Fibroblast of skin of right biceps (primary cell): ENCODE measurements around the gene RRP9.
"Not testable (repeated sequence)": the region's sequence is repeated elsewhere in the genome, so short reads cannot be mapped to it uniquely, and the experiment has no call there.

ENCODE experiments used
- DNase-seq: peaks from one replicate; pipeline ENCODE4 v3.0.0-alpha.2; 2013

The RRP9 gene

GRCh38 chr3:51937014-51937413 lies 4.7 kb downstream of the RRP9 start:
- DNase-seq, result peak; percentile 11

- DNase-seq, result no peak
Observed at GRCh38 chr3:51935886-51936755, 5.6 kb downstream of the RRP9 start.

- no peak for DNase-seq
Observed at GRCh38 chr3:51934991-51935885, 6.5 kb downstream of the RRP9 start.

- DNase-seq, result no peak
Observed at GRCh38 chr3:51934139-51934850, 7.4 kb downstream of the RRP9 start.

GRCh38 chr3:51933471-51934138 lies 8.1 kb downstream of the RRP9 start:
- no peak for DNase-seq

GRCh38 chr3:51932471-51933370 lies 9.0 kb downstream of the RRP9 start:
- no peak for DNase-seq

- no peak for DNase-seq
Observed at GRCh38 chr3:51931756-51932155, 9.9 kb downstream of the RRP9 start.

- DNase-seq, result no peak
Observed at GRCh38 chr3:51930439-51930838, 11.3 kb downstream of the RRP9 start.

GRCh38 chr3:51929420-51930003 lies 12.2 kb downstream of the RRP9 start:
- DNase-seq, result no peak

- not testable (repeated sequence) for DNase-seq
Observed at GRCh38 chr3:51928981-51929380, 12.7 kb downstream of the RRP9 start.

- DNase-seq, result no peak
Observed at GRCh38 chr3:51928438-51928837, 13.3 kb downstream of the RRP9 start.

- DNase-seq, result no peak
Observed at GRCh38 chr3:51927061-51927977, 14.4 kb downstream of the RRP9 start.

- DNase-seq, result no peak
Observed at GRCh38 chr3:51921081-51921578, 20.6 kb downstream of the RRP9 start.

- DNase-seq, result no peak
Observed at GRCh38 chr3:51916418-51916817, 25.3 kb downstream of the RRP9 start.

- DNase-seq, result no peak
Observed at GRCh38 chr3:51908026-51908425, 33.7 kb downstream of the RRP9 start.

GRCh38 chr3:51904034-51904823 lies 37.5 kb downstream of the RRP9 start:
- no peak for DNase-seq

- peak; percentile 3 for DNase-seq
Observed at GRCh38 chr3:51902361-51902760, 39.3 kb downstream of the RRP9 start.

GRCh38 chr3:51900043-51900442 lies 41.7 kb downstream of the RRP9 start:
- not testable (repeated sequence) for DNase-seq

GRCh38 chr3:51897391-51897790 lies 44.3 kb downstream of the RRP9 start:
- no peak for DNase-seq
